Nucleus accumbens (tissue), 56 donors: ENCODE measurements around the gene TOM1L2.

Source experiments
- DNase-seq, 56 donors: peaks; one replicate each; lab custom pipeline; 2025; lab: John Stamatoyannopoulos, UW

The TOM1L2 gene

GRCh38 chr17:17826342-17826713 is 145.9 kb downstream of the TOM1L2 start:
- no peak for DNase-seq

- DNase-seq = peak in 5 of 56 donors; percentile 26 to 50 (median 35)
Observed at GRCh38 chr17:17824783-17825614, 147.2 kb downstream of the TOM1L2 start.

- DNase-seq = peak in 15 of 56 donors; percentile 26 to 71 (median 55)
Observed at GRCh38 chr17:17824119-17824782, 147.9 kb downstream of the TOM1L2 start.

GRCh38 chr17:17823433-17824118 is 148.6 kb downstream of the TOM1L2 start:
- DNase-seq = peak; percentile 33 to 93 (median 82)

- DNase-seq = peak in 2 of 56 donors; percentile 54 to 62
Observed at GRCh38 chr17:17822616-17823015, 149.6 kb downstream of the TOM1L2 start.

- DNase-seq = peak in 54 of 56 donors; percentile 29 to 96 (median 85)
Observed at GRCh38 chr17:17822189-17822588, 150.0 kb downstream of the TOM1L2 start.

- DNase-seq = peak in 2 of 56 donors; percentile 21 to 27
Observed at GRCh38 chr17:17820463-17821158, 151.6 kb downstream of the TOM1L2 start.

GRCh38 chr17:17820046-17820445 is 152.2 kb downstream of the TOM1L2 start:
- no peak for DNase-seq

- peak in 28 of 56 donors; percentile 15 to 85 (median 42) for DNase-seq
Observed at GRCh38 chr17:17819561-17819995, 152.6 kb downstream of the TOM1L2 start.

- DNase-seq = no peak
Observed at GRCh38 chr17:17819111-17819510, 153.1 kb downstream of the TOM1L2 start.

GRCh38 chr17:17818088-17818526 is 154.1 kb downstream of the TOM1L2 start:
- peak in 3 of 56 donors; percentile 41 to 43 (median 42) for DNase-seq

GRCh38 chr17:17817552-17817947 is 154.7 kb downstream of the TOM1L2 start:
- no peak for DNase-seq

- DNase-seq = peak in 1 of 56 donors; percentile 51
Observed at GRCh38 chr17:17816831-17817551, 155.2 kb downstream of the TOM1L2 start.

- DNase-seq = peak in 19 of 56 donors; percentile 22 to 69 (median 42)
Observed at GRCh38 chr17:17816240-17816814, 155.9 kb downstream of the TOM1L2 start.

GRCh38 chr17:17815436-17816200 is 156.6 kb downstream of the TOM1L2 start:
- DNase-seq = peak in 9 of 56 donors; percentile 21 to 57 (median 38)

GRCh38 chr17:17815062-17815406 is 157.2 kb downstream of the TOM1L2 start:
- DNase-seq = peak in 2 of 56 donors; percentile 41 to 42

GRCh38 chr17:17814162-17815061 is 157.8 kb downstream of the TOM1L2 start:
- DNase-seq = peak in 1 of 56 donors; percentile 28
